ENCODE results near the gene DEAF1.
"Not testable (repeated sequence)": the region's sequence is repeated elsewhere in the genome, so short reads cannot be mapped to it uniquely, and the experiment has no call there.

Gene DEAF1

DNA sequence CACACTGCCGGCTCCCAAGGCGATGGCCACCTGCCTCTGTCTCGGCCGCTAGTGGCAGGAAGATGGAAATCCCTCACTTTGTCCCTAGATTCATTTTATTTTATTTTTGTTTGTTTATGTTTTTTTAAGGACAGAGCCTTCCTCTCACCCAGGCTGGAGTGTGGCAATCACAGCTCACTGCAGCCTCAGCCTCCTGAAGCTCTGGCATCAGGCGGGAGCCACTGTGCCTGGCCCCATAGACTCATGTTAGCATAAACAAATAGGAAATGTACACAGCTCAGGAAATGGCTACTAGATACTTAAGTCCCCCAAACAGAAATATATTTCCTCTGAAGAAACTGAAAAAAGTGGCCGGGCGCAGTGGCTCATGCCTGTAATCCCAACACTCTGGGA is 4.1 kb upstream of the DEAF1 start:
- no peak for DNase-seq (ENCODE audit: low spot score)

DNA sequence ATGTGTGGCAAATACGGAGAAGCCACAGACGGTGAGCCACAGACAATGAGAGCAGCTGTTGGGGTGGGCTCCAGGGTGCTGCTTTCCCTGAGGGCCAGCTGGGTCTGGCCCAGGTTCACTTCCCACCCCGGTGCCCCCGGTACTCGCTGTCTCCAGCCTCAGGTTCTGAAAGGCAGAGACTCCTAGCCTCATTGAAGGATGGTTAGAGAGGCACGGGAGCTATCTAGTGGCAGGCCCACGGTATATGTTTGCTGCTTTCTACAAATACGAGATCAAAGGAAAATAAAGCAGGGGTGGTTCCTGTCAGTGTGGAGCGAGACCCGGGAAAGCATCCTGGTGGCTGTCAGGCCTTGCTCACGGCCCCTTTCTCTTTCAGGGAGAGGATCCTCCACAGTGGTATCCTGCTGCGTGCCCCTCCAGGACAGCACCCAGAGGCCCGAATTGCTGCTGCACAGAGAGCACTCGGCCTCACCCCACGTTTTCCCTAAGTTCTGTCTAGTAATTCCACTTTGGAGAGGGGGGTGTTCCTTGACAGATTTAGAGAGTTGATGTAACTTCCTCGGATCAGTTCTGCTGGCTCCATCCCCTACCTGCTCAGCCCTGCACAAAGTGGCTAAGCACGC is 3.6 kb upstream of the DEAF1 start:
- no peak for DNase-seq (ENCODE audit: low spot score)

DNA sequence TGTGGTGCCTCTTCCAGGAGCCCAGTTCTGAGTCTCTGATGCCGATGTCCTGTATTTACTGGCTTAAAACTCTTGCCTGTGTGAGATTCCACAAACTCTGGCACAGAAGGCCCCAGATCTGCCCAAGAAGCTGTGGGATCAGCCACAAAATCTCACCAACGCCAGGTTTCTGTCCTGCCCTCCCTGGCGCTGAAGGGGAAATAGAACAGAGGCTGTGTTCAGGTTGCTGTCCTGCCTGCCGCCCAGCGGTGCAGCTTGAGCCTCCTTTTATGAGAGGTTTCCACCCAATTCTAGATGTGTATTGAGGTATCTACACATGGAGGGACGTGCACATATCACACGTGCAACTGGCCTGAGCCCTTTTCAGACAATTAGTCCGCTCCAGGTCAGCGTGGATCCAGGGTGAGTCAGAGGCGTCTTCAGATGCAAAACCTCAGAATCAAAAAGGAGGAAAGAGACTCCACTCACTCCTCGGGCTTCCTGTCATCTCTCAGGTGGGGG is 2.8 kb upstream of the DEAF1 start:
- DNase-seq (ENCODE audit: low spot score), result no peak

DNA sequence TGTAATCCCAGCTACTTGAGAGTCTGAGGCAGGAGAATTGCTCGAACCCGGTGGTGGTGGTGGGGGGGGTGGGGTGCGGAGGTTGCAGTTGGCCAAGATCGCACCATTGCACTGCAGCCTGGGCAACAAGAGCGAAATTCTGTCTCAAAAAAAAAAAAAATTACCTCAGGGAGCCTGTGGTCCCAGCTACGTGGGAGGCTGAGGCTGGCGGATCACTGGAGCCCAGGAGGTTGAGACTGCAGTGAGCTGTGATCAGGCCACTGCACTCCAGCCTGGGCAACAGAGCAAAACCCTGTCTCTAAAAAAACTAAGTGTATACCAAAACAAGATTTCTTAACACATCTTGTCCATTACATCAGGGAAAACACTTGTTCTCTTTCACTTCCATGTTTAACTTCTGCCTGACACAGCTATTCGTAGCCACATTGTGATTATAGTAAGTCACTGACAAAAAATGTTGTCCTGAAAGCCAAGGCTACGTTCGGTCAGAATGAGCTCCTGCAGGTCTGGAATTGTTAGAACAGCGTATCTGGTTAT is 2.0 kb upstream of the DEAF1 start:
- DNase-seq (ENCODE audit: low spot score), result no peak

DNA sequence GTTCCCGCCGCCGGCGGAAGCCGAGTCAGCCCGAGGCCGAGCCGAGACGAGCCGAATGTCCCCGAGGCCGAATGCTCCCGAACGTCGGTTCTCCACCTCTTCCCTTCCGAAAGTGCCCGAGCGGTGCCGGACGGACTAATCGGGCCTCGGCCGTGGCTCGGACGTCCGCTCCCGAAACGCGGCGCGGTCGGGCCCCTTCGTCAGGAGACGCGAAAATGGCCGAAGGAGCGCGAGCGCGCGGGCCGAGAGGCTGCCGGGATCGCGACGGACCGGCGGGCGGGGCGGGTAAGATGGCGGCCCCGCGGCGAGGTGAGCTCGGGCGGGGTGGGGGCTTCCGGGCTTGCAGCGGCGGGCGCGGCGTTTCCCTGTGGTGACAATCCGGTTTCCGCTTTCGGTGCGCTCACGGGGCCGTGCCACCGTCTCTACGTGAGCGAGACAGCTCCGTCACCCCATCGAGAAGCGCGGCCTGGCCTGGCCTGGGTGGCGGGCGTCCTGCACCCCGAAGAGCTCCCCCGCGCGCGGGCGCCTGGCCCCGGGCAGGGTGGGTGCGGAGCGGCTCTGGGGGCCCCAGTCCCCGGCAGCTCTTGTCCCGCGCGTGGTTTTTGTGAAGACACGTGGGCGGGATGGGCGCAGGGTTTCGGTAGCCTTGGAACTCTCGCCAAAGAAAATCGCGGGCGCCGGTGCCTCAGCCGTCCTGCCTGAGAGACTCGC is 671 bp upstream of the DEAF1 start, which contains the start of gene TMEM80:
TSS of gene TMEM80 (plus strand) at position 279 of the 711 bp plus-strand sequence. CDS start at position 291, 12 bp downstream.
- peak; percentile 98 for DNase-seq (ENCODE audit: low spot score)

DNA sequence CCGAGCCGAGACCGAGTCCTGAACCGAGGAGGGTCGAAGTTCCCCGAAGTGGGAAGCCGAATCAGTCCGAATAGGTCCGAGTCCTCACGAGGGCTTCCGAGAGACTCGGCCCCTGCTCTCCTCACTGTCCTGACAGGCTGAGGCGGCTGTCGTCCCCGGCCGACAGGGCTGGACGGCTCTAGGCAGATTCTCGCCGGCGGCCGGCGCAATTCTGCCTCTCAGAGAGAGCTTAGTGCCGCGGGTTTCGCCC is 191 bp upstream of the DEAF1 start:
- no peak for DNase-seq (ENCODE audit: low spot score)

DNA sequence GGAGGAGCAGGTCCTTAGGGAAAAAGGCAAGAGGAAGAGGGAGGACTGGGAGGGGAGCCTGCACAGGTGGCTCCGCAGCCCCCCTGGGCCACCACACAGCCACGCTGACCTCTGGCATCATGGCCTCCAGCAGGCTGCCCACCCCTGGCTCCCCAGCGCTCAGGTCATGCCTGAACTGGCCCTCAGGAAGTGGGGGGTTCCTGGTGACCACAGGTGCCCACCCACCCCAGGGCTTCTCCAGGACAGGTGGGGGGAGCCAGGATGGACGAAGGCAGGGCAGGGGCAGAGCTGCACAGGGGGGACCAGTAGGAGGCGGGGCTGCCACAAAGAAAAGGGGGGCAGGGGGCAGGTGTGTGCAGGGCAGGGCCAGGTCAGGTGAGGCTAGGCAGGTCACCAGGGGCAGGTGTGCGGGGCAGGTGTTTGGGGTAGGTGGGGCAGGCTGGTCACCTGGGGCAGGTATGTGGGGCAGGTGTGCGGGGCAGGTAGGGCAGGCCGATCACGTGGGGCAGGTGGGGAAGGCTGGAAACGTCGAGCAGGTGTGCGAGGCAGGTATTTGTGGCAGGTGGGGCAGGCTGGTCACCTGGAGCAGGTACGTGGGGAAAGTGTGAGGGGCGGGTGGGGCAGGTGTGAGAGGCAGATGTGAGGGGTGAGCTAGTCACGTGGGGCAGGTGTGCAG is 997 bp downstream of the DEAF1 start:
- DNase-seq (ENCODE audit: low spot score), result no peak

DNA sequence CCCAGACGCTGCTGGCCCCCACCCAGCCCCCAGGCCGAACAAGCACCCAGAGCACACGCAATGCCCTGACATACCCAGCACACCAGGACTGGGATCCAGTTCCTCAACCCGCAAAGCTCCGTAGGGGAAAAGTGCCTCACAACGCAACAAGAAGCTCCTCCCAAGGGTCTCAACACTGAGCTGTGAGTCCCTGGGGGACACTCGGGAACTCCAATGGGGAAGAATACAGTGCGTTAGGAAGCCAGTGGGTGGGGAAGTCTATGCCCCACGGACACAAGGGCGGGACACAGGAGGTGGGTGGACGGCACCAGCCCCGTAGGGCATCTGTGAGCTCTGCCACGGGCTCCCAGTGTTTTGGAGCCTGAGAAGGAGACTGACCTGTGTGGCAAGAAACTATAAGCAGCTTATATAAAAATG is 1.6 kb downstream of the DEAF1 start:
- no peak for DNase-seq (ENCODE audit: low spot score)

DNA sequence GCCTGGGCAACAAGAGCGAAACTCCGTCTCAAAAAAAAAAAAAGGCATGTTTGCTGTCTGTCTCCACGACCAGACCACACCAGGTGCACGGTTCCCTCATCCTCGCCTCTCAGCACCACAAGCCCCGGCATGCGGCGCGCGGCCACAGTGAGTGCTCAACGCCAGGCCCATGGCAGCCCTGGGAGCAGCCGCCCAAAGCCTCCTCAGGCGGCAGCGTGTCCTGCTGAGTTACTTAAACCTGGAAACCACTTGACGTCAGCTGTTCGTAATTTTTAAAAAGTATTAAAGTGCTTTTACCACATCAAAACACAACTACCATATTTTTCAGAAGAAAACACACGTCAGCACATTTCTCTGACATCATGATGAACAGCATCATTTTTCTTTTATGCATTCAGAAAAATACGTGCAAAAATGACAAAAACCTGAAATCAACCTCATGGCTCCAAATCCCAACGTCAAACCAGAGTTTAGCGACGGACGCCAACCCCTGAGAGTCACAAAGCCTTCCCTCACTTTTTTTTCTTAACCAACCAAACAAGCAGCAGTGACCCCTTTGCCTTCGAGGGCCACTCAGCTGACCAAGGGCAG is 2.1 kb downstream of the DEAF1 start:
- DNase-seq (ENCODE audit: low spot score), result no peak

DNA sequence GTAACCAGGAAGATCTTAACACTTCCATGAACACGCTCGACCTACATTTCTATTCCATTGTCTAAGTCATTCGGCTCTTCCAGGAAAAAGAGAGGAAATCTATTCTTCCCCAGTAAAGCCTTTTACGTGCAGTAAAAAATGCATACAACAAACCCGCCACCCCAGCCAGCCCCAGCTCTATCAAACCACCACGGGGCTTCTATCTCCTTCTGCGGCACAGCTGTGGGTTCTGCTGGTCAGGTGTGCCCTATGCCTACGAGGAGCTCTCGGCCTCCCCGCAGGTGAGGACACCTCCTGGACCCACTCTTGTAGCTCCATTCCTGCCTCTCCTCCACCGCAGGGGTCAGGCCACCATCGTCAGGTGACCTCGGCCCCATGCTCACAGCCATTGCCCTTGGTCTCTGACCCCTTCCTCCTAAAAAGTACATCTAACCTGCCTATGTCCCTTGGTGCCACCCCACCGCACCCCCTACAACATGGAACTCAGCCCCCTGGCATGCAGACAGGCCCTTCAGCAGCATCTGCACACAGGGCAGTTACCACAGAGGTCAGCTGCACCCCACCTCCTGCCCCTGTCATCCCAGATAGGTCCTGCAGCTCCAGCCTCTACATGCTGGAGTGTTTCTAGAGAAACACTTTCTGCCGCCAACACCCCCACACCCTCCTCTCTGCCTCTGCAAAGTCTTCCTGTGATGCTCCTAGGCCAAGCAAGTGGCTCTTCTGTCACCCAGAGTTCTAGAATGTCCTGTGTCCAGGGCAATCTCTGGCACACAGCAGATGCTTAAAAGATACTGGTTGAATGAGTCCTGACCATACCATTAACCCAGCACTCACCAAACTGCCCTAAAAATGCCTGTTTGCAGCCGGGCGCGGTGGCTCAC is 3.1 kb downstream of the DEAF1 start:
- DNase-seq (ENCODE audit: low spot score), result no peak

DNA sequence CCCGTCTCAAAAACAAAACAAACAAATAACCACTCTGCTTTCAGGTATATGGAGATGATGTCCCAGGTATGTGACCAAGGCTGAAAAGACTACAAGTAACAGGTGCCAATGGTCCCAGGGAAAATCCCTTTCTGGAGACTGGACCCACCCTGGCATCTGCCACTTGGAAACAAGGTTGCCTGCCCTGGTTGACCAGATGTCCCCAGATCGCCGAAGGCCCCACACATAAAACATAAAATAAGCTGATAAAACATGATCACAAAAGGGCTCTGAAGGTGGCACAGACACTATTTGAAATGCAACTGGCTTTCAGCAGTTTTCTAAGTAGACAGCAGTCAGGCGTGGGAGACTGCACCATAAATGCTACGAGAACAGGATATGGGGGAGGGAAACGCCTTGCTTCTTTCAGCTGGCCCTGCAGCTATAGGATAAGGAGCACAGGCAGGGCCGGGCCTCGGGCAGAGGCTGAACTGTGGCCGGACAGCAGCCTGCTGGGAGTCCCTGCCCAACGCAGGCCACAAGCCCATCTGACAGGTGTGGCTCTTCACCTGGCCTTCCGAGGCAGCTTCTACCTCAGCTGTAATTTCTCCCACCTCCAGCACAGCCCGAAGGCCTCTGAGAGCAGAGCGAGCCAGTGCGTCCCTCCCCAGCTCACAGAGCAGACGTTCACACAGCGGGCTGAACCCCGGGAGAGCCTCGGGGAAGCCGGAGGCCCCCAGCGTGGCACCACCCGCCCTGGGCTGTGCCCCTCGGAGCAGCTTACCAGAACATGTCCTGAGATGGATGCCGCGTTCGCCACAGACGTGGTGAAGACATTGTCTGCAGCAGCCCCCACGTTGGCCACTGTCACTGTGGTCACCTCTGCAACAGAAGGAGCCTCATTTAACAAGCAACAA is 4.0 kb downstream of the DEAF1 start:
- no peak for DNase-seq (ENCODE audit: low spot score)

DNA sequence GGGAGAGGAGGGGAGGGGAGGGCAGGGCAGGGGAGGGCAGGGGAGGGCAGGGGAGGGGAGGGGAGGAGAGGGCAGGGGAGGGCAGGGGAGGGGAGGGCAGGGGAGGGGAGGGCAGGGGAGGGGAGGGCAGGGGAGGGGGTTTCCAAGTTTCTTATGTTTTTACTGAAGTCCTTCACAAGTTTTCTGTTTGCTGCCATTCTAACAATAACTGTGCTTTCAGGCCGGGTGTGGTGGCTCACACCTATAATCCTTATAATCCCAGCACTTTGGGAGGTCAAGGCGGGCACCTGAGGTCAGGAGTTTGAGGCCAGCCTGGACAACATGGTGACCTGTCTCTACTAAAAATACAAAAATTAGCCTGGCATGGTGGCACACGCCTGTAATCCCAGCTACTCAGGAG is 4.8 kb downstream of the DEAF1 start:
- not testable (repeated sequence) for DNase-seq (ENCODE audit: low spot score)

DNA sequence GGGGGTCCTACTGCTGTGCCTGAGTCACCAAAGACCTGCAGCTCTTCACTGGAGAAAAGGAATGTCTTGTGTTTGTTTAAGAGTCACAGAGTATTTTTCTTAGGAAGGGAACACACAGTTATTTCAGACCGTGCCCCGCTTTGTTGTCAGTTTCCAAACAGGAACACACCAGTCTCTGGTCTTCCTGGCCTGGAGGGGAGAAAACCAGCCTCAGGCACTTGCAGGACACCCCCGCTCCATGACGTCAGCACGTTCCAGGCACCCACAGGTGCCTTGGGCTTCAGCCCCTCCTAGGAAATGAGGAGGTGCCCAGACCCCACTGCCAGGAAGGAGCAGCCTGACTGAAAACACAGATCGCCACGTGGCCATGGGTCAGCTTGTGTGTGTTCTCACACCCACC is 5.4 kb downstream of the DEAF1 start:
- no peak for DNase-seq (ENCODE audit: low spot score)

DNA sequence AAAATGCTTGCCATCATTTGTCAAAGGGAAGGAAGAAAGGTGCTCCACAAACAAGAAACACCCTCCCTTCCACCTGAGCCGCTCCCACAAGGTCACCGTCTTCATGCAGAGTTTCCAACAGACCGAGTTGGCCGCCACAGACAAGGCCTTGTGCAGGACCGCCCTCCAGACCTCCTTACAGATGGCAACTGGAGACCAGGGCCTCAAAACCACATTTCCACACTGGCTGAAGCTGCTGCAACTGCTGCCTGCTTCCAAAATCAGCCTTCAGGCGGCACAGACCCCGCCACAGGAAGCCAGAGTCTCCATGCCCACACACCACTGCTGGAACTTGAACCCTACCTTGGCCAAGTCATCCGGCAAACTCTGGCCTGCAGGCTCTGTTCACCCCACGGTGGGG is 6.3 kb downstream of the DEAF1 start:
- no peak for DNase-seq (ENCODE audit: low spot score)

DNA sequence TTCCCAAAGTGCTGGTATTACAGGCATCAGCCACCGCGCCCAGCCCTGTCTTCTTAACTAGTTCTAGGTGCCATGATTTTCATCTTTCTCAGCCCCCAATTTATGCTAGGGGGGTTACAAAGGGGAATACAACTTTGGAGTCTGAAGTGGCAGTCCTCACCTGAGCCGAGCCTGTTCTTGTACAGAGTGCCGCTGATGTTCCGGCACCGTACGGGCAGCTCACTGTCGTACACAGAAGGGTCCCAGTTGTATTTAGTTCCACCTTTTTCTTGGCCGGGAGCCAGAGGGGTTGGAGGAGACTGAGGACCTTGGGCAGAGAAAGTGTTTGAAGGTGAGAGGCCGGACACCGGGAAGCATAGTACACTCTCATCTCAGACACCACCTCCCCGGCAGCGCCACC is 7.3 kb downstream of the DEAF1 start:
- DNase-seq (ENCODE audit: low spot score), result no peak

DNA sequence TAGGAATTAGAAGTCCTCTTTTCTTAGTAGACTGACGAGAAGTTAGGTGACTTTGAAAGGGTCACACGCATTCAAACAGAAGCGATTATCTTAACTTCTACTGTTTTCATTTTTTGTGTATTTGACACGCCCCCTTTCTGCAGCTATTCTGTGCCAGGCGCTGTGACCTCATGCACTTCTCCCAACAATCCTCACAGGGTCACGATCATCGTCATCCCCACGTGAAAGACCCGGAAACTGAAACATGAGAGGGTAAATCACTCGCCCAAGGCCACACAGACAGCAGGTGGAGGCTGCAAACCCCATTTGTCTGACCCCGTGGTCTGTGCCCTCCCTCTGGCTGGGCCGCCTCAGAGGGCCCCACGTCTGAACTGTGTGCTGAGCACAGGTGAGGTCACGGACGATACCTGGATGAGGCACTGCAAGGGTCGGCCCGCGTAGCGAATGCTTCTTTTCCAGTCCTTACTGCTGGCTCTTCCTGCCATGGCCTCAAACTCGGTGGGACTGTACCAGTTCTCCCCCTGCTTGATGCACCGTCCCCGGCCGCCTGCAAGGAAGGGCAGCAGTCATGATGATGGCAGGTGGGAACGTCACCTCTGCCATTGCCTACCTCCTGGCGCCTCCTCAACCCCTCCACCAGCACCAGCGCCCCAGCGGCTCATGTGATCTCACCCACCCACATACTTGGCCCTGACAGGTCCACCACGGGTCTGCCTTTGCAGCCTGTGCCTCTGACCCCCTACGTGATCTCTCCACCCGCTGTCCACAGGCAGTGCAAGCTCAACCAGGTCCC is 8.4 kb downstream of the DEAF1 start:
- no peak for DNase-seq (ENCODE audit: low spot score)

DNA sequence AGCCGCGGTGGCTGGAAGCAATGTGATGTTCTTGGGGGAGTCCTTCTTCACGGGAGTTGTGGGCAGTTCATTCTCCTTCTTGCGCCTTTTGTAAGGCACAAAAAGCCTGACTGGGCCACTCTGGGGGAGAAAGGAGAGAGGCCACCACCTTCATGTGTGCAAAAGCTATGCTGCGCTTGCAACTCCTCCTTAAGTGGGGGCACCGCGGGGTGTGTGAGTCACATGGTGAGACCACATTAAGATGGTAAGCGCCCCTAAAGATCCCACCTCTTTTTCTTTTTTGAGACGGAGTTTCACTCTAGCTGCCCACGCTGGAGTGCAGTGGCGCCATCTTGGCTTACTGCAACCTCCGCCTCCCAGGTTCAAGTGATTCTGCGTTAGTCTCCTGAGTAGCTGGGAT is 14.1 kb downstream of the DEAF1 start:
- DNase-seq (ENCODE audit: low spot score), result no peak

DNA sequence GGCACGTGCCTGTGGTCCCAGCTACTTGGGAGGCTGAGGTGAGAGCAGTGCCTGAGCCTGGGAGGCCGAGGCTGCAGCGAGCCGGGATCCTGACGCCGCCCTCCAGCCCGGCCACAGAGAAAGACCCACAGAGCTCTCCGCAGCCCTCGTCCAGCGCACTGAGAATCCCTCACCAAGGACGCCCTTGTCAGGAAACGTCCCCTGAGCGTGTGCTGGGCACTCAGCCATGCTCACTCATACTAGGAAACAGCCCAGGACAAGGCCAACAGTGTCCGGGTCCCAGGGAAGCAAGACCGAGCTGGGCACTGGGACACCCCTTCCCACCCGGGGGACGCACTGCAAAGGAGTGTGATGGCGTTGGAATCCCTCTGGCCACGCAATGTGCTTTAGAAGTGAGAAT is 14.5 kb downstream of the DEAF1 start:
- no peak for DNase-seq (ENCODE audit: low spot score)

DNA sequence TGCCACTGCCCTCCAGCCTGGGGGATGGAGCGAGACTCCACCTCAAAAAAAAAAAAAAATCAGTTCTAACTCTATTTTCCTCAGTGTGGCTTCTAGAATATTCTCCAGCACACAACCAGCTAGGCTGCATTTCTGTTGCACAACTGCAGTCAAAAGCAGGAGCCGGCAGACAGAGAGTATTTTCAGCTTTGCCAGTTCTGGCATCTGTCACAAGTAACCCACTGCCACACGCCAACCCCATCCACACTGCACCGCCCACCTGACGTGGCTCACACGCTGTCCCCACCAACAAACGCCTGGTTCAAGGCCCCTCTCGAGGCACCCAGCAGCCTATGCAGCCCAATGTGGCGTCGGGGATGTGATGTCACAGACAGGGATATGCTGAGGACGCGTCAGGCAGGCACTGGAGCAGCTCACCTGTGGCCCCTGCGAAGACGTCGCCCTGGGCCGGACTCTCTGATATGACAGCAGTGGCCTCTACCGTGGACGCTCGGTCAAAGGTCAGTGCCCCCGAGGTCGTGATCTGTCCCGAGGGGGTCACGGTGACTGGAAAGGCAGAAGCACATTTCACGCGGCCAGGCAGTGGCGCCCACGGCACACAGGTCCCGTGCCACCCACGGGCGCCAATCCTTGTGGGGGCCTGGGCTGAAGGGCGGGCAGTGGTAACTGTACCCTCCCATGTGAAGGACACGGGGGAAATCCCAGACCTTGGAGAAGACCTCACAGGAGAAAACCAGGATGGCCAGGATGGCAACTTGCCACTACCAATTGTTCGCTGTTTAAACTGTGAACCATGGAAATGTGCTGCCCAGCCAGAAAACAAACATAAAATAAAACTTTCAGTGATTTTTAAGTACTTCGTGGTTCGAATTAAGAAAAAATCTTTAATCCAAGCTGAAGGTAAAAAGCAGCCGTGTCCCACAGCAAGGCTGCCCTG is 15.5 kb downstream of the DEAF1 start:
- DNase-seq (ENCODE audit: low spot score), result no peak

Data from LoVo (cell line).